ENCODE measurements around the gene C1orf174. TPM values are rescaled to one million over a fixed set of nuclear protein-coding genes. Genes with fewer than 3 reads are reported as not detected.

C1orf174 gene
- total RNA-seq, 2 donors from 2014 or later, result 14.8 to 15.6 TPM

- TF ChIP-seq POLR2A (IDR thresholded peaks at IDR 0.05) (no peak), CTCF (IDR thresholded peaks at IDR 0.05) (no peak)
- intact Hi-C loops (cut with DNase I), result no loop called here
- Histone ChIP-seq H3K36me3 (replicated peaks in 1 of 2; ENCODE audit: insufficient read depth in 1 of 2, low read depth in 2 of 2) (no peaks in the 10 kb centered on the region), H3K9me3 (no peaks in the 10 kb centered on the region), H3K27ac (no peak overlapping the region), H3K4me3 (no peak overlapping the region), H3K27me3 (no peaks in the 10 kb centered on the region), H3K4me1 (peaks cover 7% of the 10 kb centered on the region)
- WGBS, 2 donors, result 83 to 84% methylated on average over 4 of the region's 4 CpGs
- ATAC-seq (no peak), DNase-seq (peak in 1 of 4 donors; percentile 4)
Measured at GRCh38 chr1:3904843-3905185, 4.7 kb upstream of the C1orf174 start.

GRCh38 chr1:3904006-3904842 lies 4.2 kb upstream of the C1orf174 start:
- no peak overlapping the region for H3K27ac ChIP-seq
- H3K27me3 ChIP-seq, result no peaks in the 10 kb centered on the region
- ATAC-seq (no peak), DNase-seq (peak in 1 of 4 donors; percentile 9)
- 81 to 85% methylated on average over 21 to 24 of the region's 24 CpGs for WGBS, 2 donors
- no peaks in the 10 kb centered on the region for H3K36me3 ChIP-seq (replicated peaks in 1 of 2; ENCODE audit: insufficient read depth in 1 of 2, low read depth in 2 of 2)
- no peak overlapping the region for H3K4me3 ChIP-seq
- TF ChIP-seq CTCF (IDR thresholded peaks at IDR 0.05) (no peak), POLR2A (IDR thresholded peaks at IDR 0.05) (no peak)
- intact Hi-C loops (cut with DNase I), result no loop called here
- H3K9me3 ChIP-seq, result no peaks in the 10 kb centered on the region
- peaks cover 9% of the 10 kb centered on the region for H3K4me1 ChIP-seq

GRCh38 chr1:3903141-3904005 lies 3.3 kb upstream of the C1orf174 start:
- DNase-seq (peak; percentile 41 to 76 (median 60)), ATAC-seq (no peak)
- no peak overlapping the region for H3K27ac ChIP-seq
- H3K4me1 ChIP-seq, result peaks cover 11% of the 10 kb centered on the region
- TF ChIP-seq CTCF (IDR thresholded peaks at IDR 0.05) (no peak), POLR2A (IDR thresholded peaks at IDR 0.05) (no peak)
- intact Hi-C loops (cut with DNase I), result no loop called here
- no peak overlapping the region for H3K4me3 ChIP-seq
- H3K27me3 ChIP-seq, result no peaks in the 10 kb centered on the region
- H3K9me3 ChIP-seq, result no peaks in the 10 kb centered on the region
- WGBS, 2 donors, result 63 to 76% methylated on average over 16 of the region's 16 CpGs
- no peaks in the 10 kb centered on the region for H3K36me3 ChIP-seq (replicated peaks in 1 of 2; ENCODE audit: insufficient read depth in 1 of 2, low read depth in 2 of 2)

- H3K27me3 ChIP-seq, result no peaks in the 10 kb centered on the region
- no peak for TF ChIP-seq CTCF (IDR thresholded peaks at IDR 0.05)
- no peak for TF ChIP-seq POLR2A (IDR thresholded peaks at IDR 0.05)
- H3K9me3 ChIP-seq, result no peaks in the 10 kb centered on the region
- 77 to 80% methylated on average over 10 of the region's 10 CpGs for WGBS, 2 donors
- no peaks in the 10 kb centered on the region for H3K36me3 ChIP-seq (replicated peaks in 1 of 2; ENCODE audit: insufficient read depth in 1 of 2, low read depth in 2 of 2)
- peaks cover 11% of the 10 kb centered on the region for H3K4me1 ChIP-seq
- intact Hi-C loops (cut with DNase I), result no loop called here
- ATAC-seq (no peak), DNase-seq (no peak)
- no peak overlapping the region for H3K27ac ChIP-seq
- H3K4me3 ChIP-seq, result no peak overlapping the region
Measured at GRCh38 chr1:3902571-3903091, 2.6 kb upstream of the C1orf174 start.

All from body of pancreas (tissue), 4 donors.